ENCODE measurements around the gene CRYGN. TPM values are rescaled to one million over a fixed set of nuclear protein-coding genes. Genes with fewer than 3 reads are reported as not detected.

Gene CRYGN
- polyA plus RNA-seq, 1 of the 3 experiments (the other 2 are of a cell fraction) = not detected

DNA sequence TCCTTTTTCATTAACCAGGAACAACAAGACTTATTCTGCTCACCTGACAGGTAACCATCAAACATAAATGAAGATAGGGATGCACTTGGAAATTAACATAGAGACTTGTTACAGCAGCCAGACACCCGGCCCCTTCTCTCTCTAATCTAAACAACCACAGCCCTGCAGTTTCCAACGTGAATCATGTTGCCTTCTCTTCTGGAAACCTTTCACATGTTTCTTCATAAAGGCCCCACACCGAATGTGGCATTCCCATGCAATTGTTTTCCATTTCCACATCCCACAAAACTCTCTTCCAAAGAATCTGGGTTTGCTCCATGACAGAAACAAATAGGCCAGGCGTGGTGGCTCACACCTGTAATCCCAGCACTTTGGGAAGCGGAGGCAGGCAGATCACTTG lies 15.1 kb downstream of the CRYGN start:
- Histone ChIP-seq H2AFZ (ENCODE audit: low read depth) (no peak overlapping the region), H3K27me3 (ENCODE audit: insufficient read depth) (no peaks in the 10 kb centered on the region), H3K79me2 (ENCODE audit: insufficient read depth) (no peaks in the 10 kb centered on the region), H3K9me3 (0 out of 2 replicates have a peak, but pooled peaks cover under 1% of the 10 kb centered on the region), H3K4me2 (no peak overlapping the region), H3K9ac (no peak overlapping the region), H3F3A (replicated peaks; ENCODE audit: insufficient read depth) (no peaks in the 10 kb centered on the region), H4K20me1 (ENCODE audit: insufficient read depth) (no peaks in the 10 kb centered on the region), H3K9me2 (no peaks in the 10 kb centered on the region), H3K27ac (ENCODE audit: low read depth in 2 of 2, low read length in 1 of 2) (no peak overlapping the region), H3K4me1 (ENCODE audit: control insufficient read depth in 1 of 2, insufficient read depth in 2 of 2, low read depth in 1 of 2, low read length in 1 of 2) (peaks cover 8 to 11% of the 10 kb centered on the region in 2 experiments; a peak in 1 of 4 replicates), H3K4me3 (ENCODE audit: low read depth in 2 of 2, low read length in 1 of 2) (no peak overlapping the region), H3K36me3 (replicated peaks in 1 of 2; ENCODE audit: control insufficient read depth in 1 of 2, insufficient read depth in 2 of 2, low read length in 1 of 2) (no peaks in the 10 kb centered on the region)
- no peak for DNase-seq
- CTCF ChIA-PET = interaction anchor here (1.1 kb wide), 1 partner anchor 13 kb away, joined by 3 read pairs; no protein-coding TSS in a partner anchor
- TF ChIP-seq MEF2A (IDR thresholded peaks at IDR 0.05; ENCODE audit: borderline replicate concordance, low read depth) (no peak), GABPA (IDR thresholded peaks at IDR 0.05; ENCODE audit: low read depth) (no peak), RAD21 (IDR thresholded peaks at IDR 0.05; ENCODE audit: low read length) (no peak), ELF1 (IDR thresholded peaks at IDR 0.05) (no peak), JUND (IDR thresholded peaks at IDR 0.05) (no peak), TCF12 (IDR thresholded peaks at IDR 0.05) (no peak), EP300 (IDR thresholded peaks at IDR 0.05; ENCODE audit: borderline replicate concordance in 1 of 2, low read depth in 1 of 2, low read length in 1 of 2) (no peak), MXI1 (IDR thresholded peaks at IDR 0.05; ENCODE audit: low read depth, low read length) (no peak), NFIC (IDR thresholded peaks at IDR 0.05; ENCODE audit: borderline replicate concordance) (no peak), SIN3A (IDR thresholded peaks at IDR 0.05; ENCODE audit: borderline replicate concordance, low read depth, low read length) (no peak), TEAD4 (IDR thresholded peaks at IDR 0.05; ENCODE audit: borderline replicate concordance, insufficient read depth) (no peak), YY1 (IDR thresholded peaks at IDR 0.05; ENCODE audit: low read depth) (no peak), RCOR1 (IDR thresholded peaks at IDR 0.05; ENCODE audit: low read length) (no peak), EZH2phosphoT487 (IDR thresholded peaks at IDR 0.05; ENCODE audit: borderline replicate concordance, low read depth) (no peak), NRF1 (IDR thresholded peaks at IDR 0.05; ENCODE audit: low read depth, low read length) (no peak)
- TF ChIP-seq, protein P1, sequence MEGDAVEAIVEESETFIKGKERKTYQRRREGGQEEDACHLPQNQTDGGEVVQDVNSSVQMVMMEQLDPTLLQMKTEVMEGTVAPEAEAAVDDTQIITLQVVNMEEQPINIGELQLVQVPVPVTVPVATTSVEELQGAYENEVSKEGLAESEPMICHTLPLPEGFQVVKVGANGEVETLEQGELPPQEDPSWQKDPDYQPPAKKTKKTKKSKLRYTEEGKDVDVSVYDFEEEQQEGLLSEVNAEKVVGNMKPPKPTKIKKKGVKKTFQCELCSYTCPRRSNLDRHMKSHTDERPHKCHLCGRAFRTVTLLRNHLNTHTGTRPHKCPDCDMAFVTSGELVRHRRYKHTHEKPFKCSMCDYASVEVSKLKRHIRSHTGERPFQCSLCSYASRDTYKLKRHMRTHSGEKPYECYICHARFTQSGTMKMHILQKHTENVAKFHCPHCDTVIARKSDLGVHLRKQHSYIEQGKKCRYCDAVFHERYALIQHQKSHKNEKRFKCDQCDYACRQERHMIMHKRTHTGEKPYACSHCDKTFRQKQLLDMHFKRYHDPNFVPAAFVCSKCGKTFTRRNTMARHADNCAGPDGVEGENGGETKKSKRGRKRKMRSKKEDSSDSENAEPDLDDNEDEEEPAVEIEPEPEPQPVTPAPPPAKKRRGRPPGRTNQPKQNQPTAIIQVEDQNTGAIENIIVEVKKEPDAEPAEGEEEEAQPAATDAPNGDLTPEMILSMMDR (IDR thresholded peaks at IDR 0.05) = no peak
- TF ChIP-seq, protein P2, sequence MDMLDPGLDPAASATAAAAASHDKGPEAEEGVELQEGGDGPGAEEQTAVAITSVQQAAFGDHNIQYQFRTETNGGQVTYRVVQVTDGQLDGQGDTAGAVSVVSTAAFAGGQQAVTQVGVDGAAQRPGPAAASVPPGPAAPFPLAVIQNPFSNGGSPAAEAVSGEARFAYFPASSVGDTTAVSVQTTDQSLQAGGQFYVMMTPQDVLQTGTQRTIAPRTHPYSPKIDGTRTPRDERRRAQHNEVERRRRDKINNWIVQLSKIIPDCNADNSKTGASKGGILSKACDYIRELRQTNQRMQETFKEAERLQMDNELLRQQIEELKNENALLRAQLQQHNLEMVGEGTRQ (IDR thresholded peaks at IDR 0.05; ENCODE audit: borderline replicate concordance, low read depth, low read length) = no peak
- TF ChIP-seq, protein P3, sequence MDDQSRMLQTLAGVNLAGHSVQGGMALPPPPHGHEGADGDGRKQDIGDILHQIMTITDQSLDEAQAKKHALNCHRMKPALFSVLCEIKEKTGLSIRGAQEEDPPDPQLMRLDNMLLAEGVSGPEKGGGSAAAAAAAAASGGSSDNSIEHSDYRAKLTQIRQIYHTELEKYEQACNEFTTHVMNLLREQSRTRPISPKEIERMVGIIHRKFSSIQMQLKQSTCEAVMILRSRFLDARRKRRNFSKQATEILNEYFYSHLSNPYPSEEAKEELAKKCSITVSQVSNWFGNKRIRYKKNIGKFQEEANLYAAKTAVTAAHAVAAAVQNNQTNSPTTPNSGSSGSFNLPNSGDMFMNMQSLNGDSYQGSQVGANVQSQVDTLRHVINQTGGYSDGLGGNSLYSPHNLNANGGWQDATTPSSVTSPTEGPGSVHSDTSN (IDR thresholded peaks at IDR 0.05) = no peak
- TF ChIP-seq, protein P4, sequence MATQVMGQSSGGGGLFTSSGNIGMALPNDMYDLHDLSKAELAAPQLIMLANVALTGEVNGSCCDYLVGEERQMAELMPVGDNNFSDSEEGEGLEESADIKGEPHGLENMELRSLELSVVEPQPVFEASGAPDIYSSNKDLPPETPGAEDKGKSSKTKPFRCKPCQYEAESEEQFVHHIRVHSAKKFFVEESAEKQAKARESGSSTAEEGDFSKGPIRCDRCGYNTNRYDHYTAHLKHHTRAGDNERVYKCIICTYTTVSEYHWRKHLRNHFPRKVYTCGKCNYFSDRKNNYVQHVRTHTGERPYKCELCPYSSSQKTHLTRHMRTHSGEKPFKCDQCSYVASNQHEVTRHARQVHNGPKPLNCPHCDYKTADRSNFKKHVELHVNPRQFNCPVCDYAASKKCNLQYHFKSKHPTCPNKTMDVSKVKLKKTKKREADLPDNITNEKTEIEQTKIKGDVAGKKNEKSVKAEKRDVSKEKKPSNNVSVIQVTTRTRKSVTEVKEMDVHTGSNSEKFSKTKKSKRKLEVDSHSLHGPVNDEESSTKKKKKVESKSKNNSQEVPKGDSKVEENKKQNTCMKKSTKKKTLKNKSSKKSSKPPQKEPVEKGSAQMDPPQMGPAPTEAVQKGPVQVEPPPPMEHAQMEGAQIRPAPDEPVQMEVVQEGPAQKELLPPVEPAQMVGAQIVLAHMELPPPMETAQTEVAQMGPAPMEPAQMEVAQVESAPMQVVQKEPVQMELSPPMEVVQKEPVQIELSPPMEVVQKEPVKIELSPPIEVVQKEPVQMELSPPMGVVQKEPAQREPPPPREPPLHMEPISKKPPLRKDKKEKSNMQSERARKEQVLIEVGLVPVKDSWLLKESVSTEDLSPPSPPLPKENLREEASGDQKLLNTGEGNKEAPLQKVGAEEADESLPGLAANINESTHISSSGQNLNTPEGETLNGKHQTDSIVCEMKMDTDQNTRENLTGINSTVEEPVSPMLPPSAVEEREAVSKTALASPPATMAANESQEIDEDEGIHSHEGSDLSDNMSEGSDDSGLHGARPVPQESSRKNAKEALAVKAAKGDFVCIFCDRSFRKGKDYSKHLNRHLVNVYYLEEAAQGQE (IDR thresholded peaks at IDR 0.05; ENCODE audit: low read depth, low read length) = no peak
- POLR2A ChIA-PET = no interaction called here
- 50% methylated on average over 5 of the region's 5 CpGs for WGBS (ENCODE audit: low lambda C conversion rate)

Measured in SK-N-SH (cell line).